Activated CD8-positive, alpha-beta memory T cell treated with anti-CD3 and anti-CD28 coated beads for 24 hours (primary cell): Measurements from ENCODE around the gene ESRRA.
"Not testable (repeated sequence)": the region's sequence is repeated elsewhere in the genome, so short reads cannot be mapped to it uniquely, and the experiment has no call there.

ENCODE experiments used
- DNase-seq: peaks from one replicate; pipeline ENCODE4 v3.0.0-alpha.2; 2020

The ESRRA gene

GRCh38 chr11:64292460-64293254 is 12.7 kb upstream of the ESRRA start:
- DNase-seq, result no peak

GRCh38 chr11:64294774-64295173 is 10.6 kb upstream of the ESRRA start:
- no peak for DNase-seq

GRCh38 chr11:64295760-64296159 is 9.6 kb upstream of the ESRRA start:
- no peak for DNase-seq

GRCh38 chr11:64296236-64296635 is 9.1 kb upstream of the ESRRA start:
- DNase-seq, result no peak

GRCh38 chr11:64296830-64297698 is 8.3 kb upstream of the ESRRA start:
- no peak for DNase-seq

- DNase-seq, result no peak
Measured at GRCh38 chr11:64297699-64298358, 7.5 kb upstream of the ESRRA start.

- DNase-seq, result no peak
Measured at GRCh38 chr11:64298966-64299846, 6.1 kb upstream of the ESRRA start.

- no peak for DNase-seq
Measured at GRCh38 chr11:64299847-64300648, 5.3 kb upstream of the ESRRA start, which contains the start of gene CATSPERZ. TSS of gene CATSPERZ (plus strand) at chr11:64300358. CDS start at chr11:64300411, 53 bp downstream.

- no peak for DNase-seq
Measured at GRCh38 chr11:64303109-64304031, 2.0 kb upstream of the ESRRA start.

GRCh38 chr11:64304032-64304315 is 1.4 kb upstream of the ESRRA start:
- no peak for DNase-seq

- DNase-seq, result peak; percentile 98
Measured at GRCh38 chr11:64304316-64305072, 830 bp upstream of the ESRRA start.

- DNase-seq, result peak; percentile 89
Measured at GRCh38 chr11:64305691-64306562, 603 bp downstream of the ESRRA start.

- no peak for DNase-seq
Measured at GRCh38 chr11:64306563-64306875, 1.2 kb downstream of the ESRRA start.

- DNase-seq, result no peak
Measured at GRCh38 chr11:64306876-64307622, 1.7 kb downstream of the ESRRA start.

- DNase-seq, result not testable (repeated sequence)
Measured at GRCh38 chr11:64307795-64308194, 2.5 kb downstream of the ESRRA start.

- DNase-seq, result no peak
Measured at GRCh38 chr11:64312947-64313346, 7.6 kb downstream of the ESRRA start.

GRCh38 chr11:64313491-64314145 is 8.3 kb downstream of the ESRRA start:
- DNase-seq, result no peak
